GM23248 (cell line): Measurements from ENCODE around the gene URAD. TPM values are rescaled to one million over a fixed set of nuclear protein-coding genes. Genes with fewer than 3 reads are reported as not detected.

Source experiments
- DNase-seq: peaks from one replicate; pipeline ENCODE4 v3.0.0-alpha.2; 2015
- H2AFZ ChIP-seq: fragments of 200-600 bp; sonication (generic); 2 replicates; pipeline ENCODE4 v1.6.1; 2016; ENCODE audit warnings: antibody characterized with exemption
- H3F3A ChIP-seq: fragments of 200-600 bp; sonication (generic); 2 replicates; pipeline ENCODE4 v1.6.1; 2016; ENCODE audit warnings: mild to moderate bottlenecking, antibody characterized with exemption, mixed run types; ENCODE audit not compliant: insufficient read depth
- H3K27ac ChIP-seq: fragments of 200-600 bp; sonication (generic); 2 replicates; pipeline ENCODE4 v1.5.1; 2016; ENCODE audit warnings: mild to moderate bottlenecking
- H3K27me3 ChIP-seq: fragments of 200-600 bp; sonication (generic); replicated peaks from 2 replicates; pipeline ENCODE4 v1.6.1; 2016; ENCODE audit warnings: mild to moderate bottlenecking; ENCODE audit not compliant: insufficient read depth
- H3K36me3 ChIP-seq: fragments of 200-600 bp; sonication (generic); 2 replicates; pipeline ENCODE4 v1.6.1; 2016; ENCODE audit warnings: low read depth, mild to moderate bottlenecking
- H3K4me1 ChIP-seq: fragments of 200-600 bp; sonication (generic); 2 replicates; pipeline ENCODE4 v1.6.1; 2016; ENCODE audit warnings: mild to moderate bottlenecking; ENCODE audit not compliant: insufficient read depth
- H3K4me2 ChIP-seq: fragments of 200-600 bp; sonication (generic); one replicate; pipeline ENCODE4 v1.6.1; 2016; ENCODE audit warnings: mild to moderate bottlenecking; ENCODE audit not compliant: unreplicated experiment
- H3K4me3 ChIP-seq: fragments of 200-600 bp; sonication (generic); 2 replicates; pipeline ENCODE4 v1.5.1; 2016; ENCODE audit warnings: mild to moderate bottlenecking
- H3K79me2 ChIP-seq: fragments of 200-600 bp; sonication (generic); 2 replicates; pipeline ENCODE4 v1.6.1; 2016; ENCODE audit warnings: mild to moderate bottlenecking; ENCODE audit not compliant: insufficient read depth
- H3K9ac ChIP-seq: fragments of 200-600 bp; sonication (generic); 2 replicates; pipeline ENCODE4 v1.6.1; 2016; ENCODE audit warnings: mild to moderate bottlenecking
- H3K9me2 ChIP-seq: fragments of 200-600 bp; sonication (generic); 2 replicates; pipeline ENCODE4 v1.6.1; 2016; ENCODE audit warnings: mixed run types, mild to moderate bottlenecking, moderate library complexity; ENCODE audit not compliant: insufficient read depth
- H3K9me3 ChIP-seq: fragments of 200-600 bp; sonication (generic); one replicate; pipeline ENCODE4 v1.6.1; 2017; ENCODE audit warnings: low read depth
- H4K20me1 ChIP-seq: fragments of 200-600 bp; sonication (generic); 2 replicates; pipeline ENCODE4 v1.6.0; 2016; ENCODE audit not compliant: insufficient read depth
- EZH2 ChIP-seq: fragments of 200-600 bp; sonication (generic); IDR thresholded peaks from 2 replicates; pipeline ENCODE4 v1.6.1; 2018; ENCODE audit warnings: antibody characterized with exemption, mild to moderate bottlenecking; ENCODE audit not compliant: insufficient read depth, poor library complexity, severe bottlenecking
- EZH2phosphoT487 ChIP-seq: fragments of 200-600 bp; sonication (generic); IDR thresholded peaks from 2 replicates; pipeline ENCODE4 v1.6.1; 2018; ENCODE audit warnings: antibody characterized with exemption, moderate library complexity, mild to moderate bottlenecking, low read depth; ENCODE audit not compliant: insufficient read depth
- WGBS, 2 experiments: methylation state at CpG; one replicate each; pipeline ENCODE4 v1.1.6; 2015 to 2017; ENCODE audit warnings: low lambda C conversion rate in 2 of 2, low coverage in 1 of 2; ENCODE audit errors: missing lambda C conversion rate in 2 of 2; 5-methylcytosine and 5-hydroxymethylcytosine counted together
- in situ Hi-C: fragments of 300-500 bp; cut with MboI; formaldehyde crosslinking; loops from 2 replicates; pipeline ENCODE4 v1.15.0; 2020
- polyA plus RNA-seq: library from polyadenylated mRNA; unstranded; fragments of >200 nt; fragmentation: Nextera tagmentation; extraction: Ambion mirVana; gene quantifications from 2 replicates; pipeline ENCODE4 v1.2.1, GENCODE V29; 2016
- total RNA-seq: library from RNA; depleted of rRNA; stranded (reverse); fragments of >200 nt; shearing (Covaris generic); gene quantifications from 2 replicates; pipeline ENCODE4 v1.2.3, GENCODE V29; 2014

URAD gene
- total and polyA plus RNA-seq, 2 experiments from 2014 or later = not detected

GRCh38 chr13:27963491-27963890 is 25.0 kb downstream of the URAD start:
- H3K9me2 ChIP-seq = no peaks in the 10 kb centered on the region
- WGBS, 2 experiments = 38 to 41% methylated on average over 3 of the region's 3 CpGs
- H3K27ac ChIP-seq = no peak overlapping the region
- no peaks in the 10 kb centered on the region for H3K36me3 ChIP-seq
- no peak overlapping the region for H2AFZ ChIP-seq
- H3K4me1 ChIP-seq = peaks cover 12% of the 10 kb centered on the region; the same call in 1 of the 2 replicates
- H3K79me2 ChIP-seq = no peaks in the 10 kb centered on the region
- no peaks in the 10 kb centered on the region for H3K9me3 ChIP-seq
- H3K9ac ChIP-seq = no peak overlapping the region
- H3F3A ChIP-seq = no peaks in the 10 kb centered on the region
- no peak overlapping the region for H3K4me3 ChIP-seq
- TF ChIP-seq EZH2 = no peak
- no peak for TF ChIP-seq EZH2phosphoT487
- in situ Hi-C loops = no loop called here
- no peaks in the 10 kb centered on the region for H4K20me1 ChIP-seq
- DNase-seq = no peak
- H3K27me3 ChIP-seq = peaks cover 96% of the 10 kb centered on the region
- H3K4me2 ChIP-seq = no peak overlapping the region

DNA sequence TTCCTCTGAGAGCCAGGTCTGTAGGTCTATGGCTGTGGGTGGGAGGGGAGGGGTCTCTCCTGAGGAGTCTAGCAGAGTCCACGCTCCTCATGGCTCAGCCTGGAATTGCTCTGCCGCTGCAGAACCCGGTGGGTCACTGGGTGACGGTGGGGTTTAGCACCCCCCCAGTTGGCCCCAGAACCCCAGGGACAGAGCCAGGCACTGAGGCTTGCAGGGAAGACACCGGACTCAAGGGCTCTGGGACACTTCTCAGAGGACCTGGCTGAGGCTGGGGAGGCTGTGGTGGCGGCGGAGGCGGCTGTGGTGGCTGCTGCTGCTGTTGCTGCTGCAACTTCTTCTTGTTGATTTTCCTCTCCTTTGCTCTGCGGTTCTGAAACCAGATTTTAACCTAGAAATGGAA is 25.5 kb downstream of the URAD start:
- TF ChIP-seq EZH2phosphoT487 (no peak), EZH2 (no peak)
- Histone ChIP-seq H3K9ac (no peak overlapping the region), H3K4me3 (no peak overlapping the region), H3K9me2 (no peaks in the 10 kb centered on the region), H3K36me3 (no peaks in the 10 kb centered on the region), H3F3A (no peaks in the 10 kb centered on the region), H3K79me2 (no peaks in the 10 kb centered on the region), H3K9me3 (no peaks in the 10 kb centered on the region), H3K27me3 (peaks cover 97% of the 10 kb centered on the region), H2AFZ (no peak overlapping the region), H3K4me2 (no peak overlapping the region), H4K20me1 (no peaks in the 10 kb centered on the region), H3K27ac (no peak overlapping the region), H3K4me1 (peaks cover 12% of the 10 kb centered on the region; the same call in 1 of the 2 replicates)
- 34 to 42% methylated on average over 5 to 9 of the region's 9 CpGs for WGBS, 2 experiments
- in situ Hi-C loops = no loop called here
- no peak for DNase-seq

DNA sequence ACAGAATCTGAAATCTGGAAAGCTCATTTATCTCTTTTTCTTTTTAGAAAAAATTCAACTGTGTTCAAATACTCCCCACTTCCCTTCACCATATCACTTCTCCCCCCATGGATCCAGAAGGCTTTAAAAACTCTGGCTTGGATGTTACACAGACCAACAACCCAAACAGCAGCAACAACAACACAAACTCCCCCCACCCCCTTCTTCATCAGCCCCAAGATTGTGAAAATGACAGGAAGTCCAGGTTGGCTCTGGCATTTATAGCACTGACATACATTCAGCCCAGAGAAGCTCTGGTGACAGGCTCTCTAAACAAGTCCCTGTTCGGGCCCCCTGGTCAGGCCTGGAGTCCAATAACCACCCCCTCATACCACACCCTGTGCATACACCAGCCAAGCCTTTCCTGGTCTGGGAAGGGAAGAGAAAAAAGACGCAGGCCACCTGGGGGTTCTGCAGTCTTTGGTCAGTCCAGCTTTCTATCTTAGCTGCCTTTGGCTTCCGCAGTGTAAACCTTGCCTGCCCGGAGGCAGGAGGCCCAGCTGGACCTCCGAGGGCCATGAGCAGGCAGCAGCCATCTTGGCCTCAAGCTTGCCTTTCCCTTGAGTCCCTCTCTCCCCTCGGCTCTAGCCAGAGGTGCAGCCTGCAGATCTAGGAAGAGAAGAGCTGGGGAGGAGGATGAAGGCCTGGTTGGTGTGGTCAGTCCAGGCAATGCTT is 26.2 kb downstream of the URAD start:
- H3K9me2 ChIP-seq = no peaks in the 10 kb centered on the region
- DNase-seq = no peak
- no peak overlapping the region for H2AFZ ChIP-seq
- no peak overlapping the region for H3K4me3 ChIP-seq
- H3K27ac ChIP-seq = no peak overlapping the region
- in situ Hi-C loops = no loop called here
- no peak overlapping the region for H3K4me2 ChIP-seq
- no peak overlapping the region for H3K9ac ChIP-seq
- no peaks in the 10 kb centered on the region for H3K36me3 ChIP-seq
- no peaks in the 10 kb centered on the region for H3F3A ChIP-seq
- no peaks in the 10 kb centered on the region for H4K20me1 ChIP-seq
- H3K4me1 ChIP-seq = peaks cover 12% of the 10 kb centered on the region; the same call in 1 of the 2 replicates
- H3K79me2 ChIP-seq = no peaks in the 10 kb centered on the region
- WGBS, 2 experiments = 51 to 53% methylated on average over 6 of the region's 6 CpGs
- H3K9me3 ChIP-seq = no peaks in the 10 kb centered on the region
- peaks cover 97% of the 10 kb centered on the region for H3K27me3 ChIP-seq
- no peak for TF ChIP-seq EZH2
- TF ChIP-seq EZH2phosphoT487 = no peak

GRCh38 chr13:27961227-27962085 is 27.0 kb downstream of the URAD start:
- H3K79me2 ChIP-seq = no peaks in the 10 kb centered on the region
- no peak overlapping the region for H3K9ac ChIP-seq
- H3K9me2 ChIP-seq = no peaks in the 10 kb centered on the region
- H4K20me1 ChIP-seq = no peaks in the 10 kb centered on the region
- no peak for DNase-seq
- peak overlapping the region; percentile 67 for H3K4me2 ChIP-seq
- H3F3A ChIP-seq = no peaks in the 10 kb centered on the region
- H3K36me3 ChIP-seq = no peaks in the 10 kb centered on the region
- peaks cover 12% of the 10 kb centered on the region; the same call in 1 of the 2 replicates for H3K4me1 ChIP-seq
- peaks cover 96% of the 10 kb centered on the region for H3K27me3 ChIP-seq
- H2AFZ ChIP-seq = peak overlapping the region; percentile 61; the same call in 1 of the 2 replicates
- H3K9me3 ChIP-seq = no peaks in the 10 kb centered on the region
- WGBS, 2 experiments = 7 to 8% methylated on average over 24 to 25 of the region's 25 CpGs
- TF ChIP-seq EZH2phosphoT487 (no peak), EZH2 (peak; percentile 42)
- H3K27ac ChIP-seq = no peak overlapping the region
- H3K4me3 ChIP-seq = peak overlapping the region; percentile 52
- in situ Hi-C loops = no loop called here
